ENCODE data around the gene C5orf58. TPM values are rescaled to one million over a fixed set of nuclear protein-coding genes. Genes with fewer than 3 reads are reported as not detected.

Gene C5orf58
- total and polyA plus RNA-seq, 9 of the 15 experiments (the other 6 are each of a cell fraction or from before 2014, with no cell fraction given): 1.5 to 7.6 (median 5.3) TPM

GRCh38 chr5:170261528-170262043 is 28.8 kb downstream of the C5orf58 start:
- DNase-seq (ENCODE audit: extremely low read depth in 1 of 4, low spot score in 3 of 4) (no peak), ATAC-seq (no peak), FAIRE-seq (no peak)
- WGBS (ENCODE audit: insufficient coverage, low coverage, missing lambda C conversion rate): 49% methylated on average over 3 of the region's 3 CpGs
- H4K20me1 ChIP-seq (replicated peaks; ENCODE audit: control insufficient read depth, insufficient read depth, low read length): no peaks in the 10 kb centered on the region
- no peak for TF ChIP-seq RNF2 (IDR thresholded peaks at IDR 0.05)
- no peak for TF ChIP-seq SAFB (IDR thresholded peaks at IDR 0.05; ENCODE audit: borderline replicate concordance, low read depth, low read length)
- TF ChIP-seq ZNF57 (CRISPR knock-in tag; IDR thresholded peaks at IDR 0.05): no peak
- no peak for TF ChIP-seq ZNF408 (CRISPR knock-in tag; IDR thresholded peaks at IDR 0.05; ENCODE audit: low read depth)
- TF ChIP-seq PPARD (CRISPR knock-in tag; IDR thresholded peaks at IDR 0.05): no peak
- no peak for TF ChIP-seq ZNF583 (CRISPR knock-in tag; IDR thresholded peaks at IDR 0.05)
- no peak for TF ChIP-seq ZBTB7A (IDR thresholded peaks at IDR 0.05; ENCODE audit: borderline replicate concordance, control insufficient read depth, low read depth, low read length)
- no TSS peak for BruUV-seq (replicated peaks)
- no peak overlapping the region for H2AFZ ChIP-seq (ENCODE audit: low read depth, low read length)
- intact Hi-C loops (cut with micrococcal nuclease) (no loop called here), in situ Hi-C loops (cut with MboI) (no loop called here)
- no peak overlapping the region for H3K4me2 ChIP-seq (ENCODE audit: insufficient read depth, low read length)
- no peak overlapping the region for H3K4me3 ChIP-seq
- H3K36me3 ChIP-seq (ENCODE audit: control insufficient read depth, insufficient read depth, low read length): no peaks in the 10 kb centered on the region
- POLR2A ChIA-PET: interaction anchor here (0.6 to 1.3 kb wide), 3 partner anchors 9 to 1279 kb away, joined by 3 read pairs; no protein-coding TSS in a partner anchor
- no peak overlapping the region for H3K9ac ChIP-seq (ENCODE audit: insufficient read depth in 1 of 2, low read depth in 2 of 2, low read length in 2 of 2)
- no peaks in the 10 kb centered on the region for H3K9me3 ChIP-seq (replicated peaks; ENCODE audit: control insufficient read depth, insufficient read depth, low read depth, low read length)
- H3K9me1 ChIP-seq (ENCODE audit: control insufficient read depth, insufficient read depth, low read length): no peaks in the 10 kb centered on the region
- CTCF ChIA-PET (ENCODE audit: low intra/inter-chr PET ratio): no interaction called here
- peaks cover 0 to 8% of the 10 kb centered on the region in 2 experiments; a peak in 2 of 5 replicates for H3K4me1 ChIP-seq (replicated peaks in 1 of 2; ENCODE audit: control insufficient read depth in 2 of 2, insufficient read depth in 2 of 2, low read length in 2 of 2)
- no peak overlapping the region for H3K27ac ChIP-seq (ENCODE audit: extremely low read depth, low read depth, low read length)
- H3K79me2 ChIP-seq (ENCODE audit: control insufficient read depth, insufficient read depth, low read length): no peaks in the 10 kb centered on the region
- H3K27me3 ChIP-seq (ENCODE audit: control insufficient read depth in 2 of 2, insufficient read depth in 2 of 2, low read length in 2 of 2): no peaks in the 10 kb centered on the region; a peak in 1 of 5 replicates
